ENCODE data around the gene DNAI7.

DNAI7 gene

DNA sequence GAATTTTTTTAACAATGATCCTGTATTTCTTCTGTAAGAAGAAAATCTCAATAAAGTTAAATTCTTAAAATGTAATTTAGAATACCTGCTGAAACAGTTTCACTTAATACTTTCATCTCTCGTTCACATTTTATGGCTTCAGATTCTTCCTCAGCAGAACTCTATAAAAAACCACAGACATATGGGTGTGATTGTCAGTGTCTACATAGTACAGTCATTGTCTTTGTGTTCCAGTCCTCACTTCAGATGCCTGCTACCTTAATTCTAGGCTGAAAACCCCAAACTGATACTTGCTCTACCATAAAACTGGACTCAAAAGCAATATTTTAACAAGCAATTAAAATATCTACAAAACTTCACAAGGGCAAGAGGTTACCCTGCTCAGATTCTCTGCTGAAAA, 71.8 kb downstream of the DNAI7 start:
- TF ChIP-seq, protein P1, sequence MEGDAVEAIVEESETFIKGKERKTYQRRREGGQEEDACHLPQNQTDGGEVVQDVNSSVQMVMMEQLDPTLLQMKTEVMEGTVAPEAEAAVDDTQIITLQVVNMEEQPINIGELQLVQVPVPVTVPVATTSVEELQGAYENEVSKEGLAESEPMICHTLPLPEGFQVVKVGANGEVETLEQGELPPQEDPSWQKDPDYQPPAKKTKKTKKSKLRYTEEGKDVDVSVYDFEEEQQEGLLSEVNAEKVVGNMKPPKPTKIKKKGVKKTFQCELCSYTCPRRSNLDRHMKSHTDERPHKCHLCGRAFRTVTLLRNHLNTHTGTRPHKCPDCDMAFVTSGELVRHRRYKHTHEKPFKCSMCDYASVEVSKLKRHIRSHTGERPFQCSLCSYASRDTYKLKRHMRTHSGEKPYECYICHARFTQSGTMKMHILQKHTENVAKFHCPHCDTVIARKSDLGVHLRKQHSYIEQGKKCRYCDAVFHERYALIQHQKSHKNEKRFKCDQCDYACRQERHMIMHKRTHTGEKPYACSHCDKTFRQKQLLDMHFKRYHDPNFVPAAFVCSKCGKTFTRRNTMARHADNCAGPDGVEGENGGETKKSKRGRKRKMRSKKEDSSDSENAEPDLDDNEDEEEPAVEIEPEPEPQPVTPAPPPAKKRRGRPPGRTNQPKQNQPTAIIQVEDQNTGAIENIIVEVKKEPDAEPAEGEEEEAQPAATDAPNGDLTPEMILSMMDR (IDR thresholded peaks at IDR 0.05; ENCODE audit: insufficient read depth, missing control alignments), result no peak
- DNase-seq (ENCODE audit: insufficient read length, low spot score) (no peak), FAIRE-seq (no peak)

DNA sequence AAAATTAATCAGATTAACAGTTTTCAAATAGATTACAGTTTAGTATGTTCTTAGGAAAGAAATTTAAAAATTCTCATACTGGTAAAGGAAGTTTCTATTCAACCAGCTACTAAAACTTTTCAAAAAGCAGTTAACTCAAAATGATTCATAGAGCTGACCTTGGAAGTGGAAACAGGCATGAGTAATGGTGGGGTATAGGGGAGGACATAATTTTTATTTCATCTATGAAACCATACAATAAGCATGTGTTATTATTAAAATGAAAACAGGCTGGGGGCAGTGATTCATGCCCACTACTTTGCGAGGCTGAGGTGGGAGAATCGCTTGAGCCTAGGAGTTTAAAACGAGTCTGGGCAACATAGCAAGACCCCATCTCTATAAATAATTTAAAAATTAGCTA, 73.0 kb downstream of the DNAI7 start:
- no peak for FAIRE-seq
- DNase-seq (ENCODE audit: insufficient read length, low spot score), result no peak
- TF ChIP-seq, protein P1 (IDR thresholded peaks at IDR 0.05; ENCODE audit: insufficient read depth, missing control alignments), result no peak

DNA sequence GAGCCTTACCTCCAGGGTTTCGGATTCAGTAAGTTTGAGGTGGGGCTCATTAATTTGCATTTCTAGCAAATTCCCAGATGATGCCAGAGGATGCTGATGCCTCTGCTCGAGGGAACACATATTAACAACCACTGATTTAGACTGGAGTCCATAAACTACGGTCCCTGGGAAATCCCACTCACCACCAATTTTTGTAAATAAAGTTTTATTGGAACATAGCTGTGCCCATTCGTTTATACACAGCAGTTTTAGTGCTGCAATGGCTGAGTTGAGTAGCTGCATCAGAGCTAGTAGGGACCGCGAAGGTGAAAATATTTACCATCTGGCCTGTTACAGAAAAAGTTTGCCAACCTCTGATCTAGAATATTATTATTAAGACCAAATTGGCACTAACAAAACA, 73.8 kb downstream of the DNAI7 start:
- TF ChIP-seq, protein P1 (IDR thresholded peaks at IDR 0.05; ENCODE audit: insufficient read depth, missing control alignments), result no peak
- DNase-seq (ENCODE audit: insufficient read length, low spot score) (no peak), FAIRE-seq (no peak)

DNA sequence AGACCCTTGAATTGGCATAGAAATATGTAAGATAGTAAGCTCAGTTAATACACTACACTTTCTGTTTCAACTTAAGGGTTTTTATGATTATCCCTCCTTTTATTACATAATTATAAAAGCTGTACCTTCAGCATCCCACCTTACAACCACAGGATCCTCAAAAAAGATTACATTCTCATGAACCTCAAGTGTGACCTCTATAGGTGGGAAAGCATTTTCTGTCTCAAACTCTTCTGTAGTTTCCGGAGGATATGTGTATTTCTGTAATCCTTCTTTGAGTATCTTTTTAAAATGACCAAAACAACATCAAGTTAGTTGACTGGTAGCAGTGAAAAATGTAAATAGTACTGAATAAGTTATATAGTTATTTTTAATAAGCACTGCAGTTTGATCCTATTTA, 75.9 kb downstream of the DNAI7 start:
- TF ChIP-seq, protein P1 (IDR thresholded peaks at IDR 0.05; ENCODE audit: insufficient read depth, missing control alignments), result peak; percentile 18
- no peak for FAIRE-seq
- DNase-seq (ENCODE audit: insufficient read length, low spot score), result no peak

GRCh38 chr12:25115677-25116076, 79.3 kb downstream of the DNAI7 start:
- TF ChIP-seq, protein P1 (IDR thresholded peaks at IDR 0.05; ENCODE audit: insufficient read depth, missing control alignments), result no peak
- no peak for FAIRE-seq
- no peak for DNase-seq (ENCODE audit: insufficient read length, low spot score)

DNA sequence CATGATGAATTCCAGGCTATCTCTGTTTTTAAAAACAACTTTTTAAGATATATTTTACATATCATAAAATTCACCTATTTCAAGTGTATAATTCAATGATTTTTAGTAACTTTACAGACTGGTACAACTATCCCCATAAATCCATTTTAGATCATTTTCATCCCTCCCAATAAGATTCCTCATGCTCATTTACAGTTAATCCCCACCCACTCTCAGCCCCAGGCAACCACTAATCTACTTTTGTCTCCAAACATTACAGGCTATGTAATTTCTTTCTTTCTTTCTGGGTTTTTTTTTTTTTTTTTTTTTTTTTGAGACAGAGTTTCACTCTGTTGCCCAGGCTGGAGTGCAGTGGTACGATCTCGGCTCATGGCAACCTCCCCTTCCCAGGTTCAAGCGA, 81.3 kb downstream of the DNAI7 start:
- TF ChIP-seq, protein P1 (IDR thresholded peaks at IDR 0.05; ENCODE audit: insufficient read depth, missing control alignments), result no peak
- FAIRE-seq (no peak), DNase-seq (ENCODE audit: insufficient read length, low spot score) (no peak)

- TF ChIP-seq, protein P1 (IDR thresholded peaks at IDR 0.05; ENCODE audit: insufficient read depth, missing control alignments), result no peak
- FAIRE-seq (no peak), DNase-seq (ENCODE audit: insufficient read length, low spot score) (no peak)
Measured at GRCh38 chr12:25110260-25110659, 84.7 kb downstream of the DNAI7 start.
